ENCODE data around the gene DAB2IP.

DAB2IP gene

DNA sequence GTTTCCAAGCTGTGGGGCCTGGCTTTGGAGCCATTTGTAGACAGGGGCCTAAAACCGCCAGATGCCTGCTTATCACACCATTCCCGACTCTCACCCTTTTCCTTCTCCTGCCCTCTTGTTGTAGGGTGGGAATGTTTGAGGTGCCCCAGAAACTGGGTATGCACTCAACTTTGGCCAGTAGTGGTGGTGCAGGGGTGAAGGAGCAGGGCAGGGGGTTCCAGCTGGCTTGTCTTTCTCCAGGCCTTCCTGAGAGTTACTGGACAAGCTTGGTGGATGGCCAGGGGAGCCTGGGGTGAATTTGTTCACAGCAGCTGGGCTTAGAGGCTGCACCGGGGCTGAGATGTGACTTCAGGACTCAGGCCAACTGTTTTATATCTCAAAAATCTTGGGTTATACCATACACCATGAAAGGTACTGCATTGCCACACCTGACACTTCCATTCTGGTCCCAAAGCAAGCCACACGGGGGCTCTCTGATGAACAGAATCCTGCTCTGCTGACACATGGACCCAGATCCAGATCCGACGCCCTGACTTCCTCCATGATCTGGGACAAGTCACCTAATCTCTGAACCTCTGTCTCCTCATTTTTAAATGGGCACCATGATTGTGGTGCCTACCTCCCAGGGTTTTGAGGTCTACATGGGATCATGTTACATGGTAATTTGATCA lies 62.1 kb downstream of the DAB2IP start:
- no peaks in the 10 kb centered on the region for H3K79me1 ChIP-seq (ENCODE audit: low read length)
- H2AFZ ChIP-seq (ENCODE audit: insufficient read depth, low read length, poor library complexity), result no peak overlapping the region
- H3K18ac ChIP-seq (ENCODE audit: low read length), result no peak overlapping the region
- peaks cover 7 to 14% of the 10 kb centered on the region in 2 experiments for H3K36me3 ChIP-seq (ENCODE audit: control insufficient read depth in 1 of 2, insufficient read depth in 2 of 2, low read length in 2 of 2)
- H2BK12ac ChIP-seq (ENCODE audit: low read length), result no peak overlapping the region
- no peaks in the 10 kb centered on the region for H3K79me2 ChIP-seq (ENCODE audit: control insufficient read depth, insufficient read depth, low read length, poor library complexity)
- H2BK5ac ChIP-seq (ENCODE audit: low read depth, low read length, poor library complexity), result no peak overlapping the region
- no peak overlapping the region for H3K14ac ChIP-seq (ENCODE audit: low read length)
- no peak overlapping the region for H4K8ac ChIP-seq (ENCODE audit: low read depth, low read length)
- H3K9ac ChIP-seq (ENCODE audit: low read length), result no peak overlapping the region
- no peak for DNase-seq
- no peaks in the 10 kb centered on the region for H3K27me3 ChIP-seq (ENCODE audit: insufficient read depth, low read length)
- H4K12ac ChIP-seq (ENCODE audit: low read depth, low read length), result no peak overlapping the region
- no peak overlapping the region for H2AK5ac ChIP-seq (ENCODE audit: low read length)
- H3K4ac ChIP-seq (ENCODE audit: low read depth, low read length), result no peak overlapping the region
- H3K4me2 ChIP-seq (ENCODE audit: low read length), result no peak overlapping the region
- H3K4me3 ChIP-seq (ENCODE audit: low read depth, low read length), result no peak overlapping the region
- no CpG with 5 or more reads among the region's 6 CpGs for WGBS (ENCODE audit: extremely low coverage, insufficient coverage, insufficient read length)
- no peak overlapping the region for H2BK120ac ChIP-seq (ENCODE audit: insufficient read depth, low read length, poor library complexity)
- no peaks in the 10 kb centered on the region for H3K9me3 ChIP-seq (ENCODE audit: insufficient read depth, low read depth, low read length)
- no peak overlapping the region for H4K91ac ChIP-seq (ENCODE audit: low read depth, low read length)
- no peak overlapping the region for H3K23ac ChIP-seq (ENCODE audit: low read length)
- H3K4me1 ChIP-seq (ENCODE audit: control insufficient read depth in 1 of 2, insufficient read depth in 2 of 2, low read length in 2 of 2), result peaks cover 11 to 12% of the 10 kb centered on the region in 2 experiments
- H3K27ac ChIP-seq (ENCODE audit: low read depth, low read length), result no peak overlapping the region

- Histone ChIP-seq H2BK5ac (ENCODE audit: low read depth, low read length, poor library complexity) (no peak overlapping the region), H3K4me3 (ENCODE audit: low read depth, low read length) (no peak overlapping the region), H4K8ac (ENCODE audit: low read depth, low read length) (no peak overlapping the region), H3K79me1 (ENCODE audit: low read length) (no peaks in the 10 kb centered on the region), H3K14ac (ENCODE audit: low read length) (no peak overlapping the region), H3K4me1 (ENCODE audit: control insufficient read depth in 1 of 2, insufficient read depth in 2 of 2, low read length in 2 of 2) (peaks cover 14 to 15% of the 10 kb centered on the region in 2 experiments), H2BK120ac (ENCODE audit: insufficient read depth, low read length, poor library complexity) (no peak overlapping the region), H3K4ac (ENCODE audit: low read depth, low read length) (no peak overlapping the region), H2AK5ac (ENCODE audit: low read length) (no peak overlapping the region), H2BK12ac (ENCODE audit: low read length) (no peak overlapping the region), H4K12ac (ENCODE audit: low read depth, low read length) (no peak overlapping the region), H3K23ac (ENCODE audit: low read length) (no peak overlapping the region), H3K79me2 (ENCODE audit: control insufficient read depth, insufficient read depth, low read length, poor library complexity) (no peaks in the 10 kb centered on the region), H3K27me3 (ENCODE audit: insufficient read depth, low read length) (no peaks in the 10 kb centered on the region), H3K9me3 (ENCODE audit: insufficient read depth, low read depth, low read length) (no peaks in the 10 kb centered on the region), H2AFZ (ENCODE audit: insufficient read depth, low read length, poor library complexity) (no peak overlapping the region), H3K9ac (ENCODE audit: low read length) (no peak overlapping the region), H3K36me3 (ENCODE audit: control insufficient read depth in 1 of 2, insufficient read depth in 2 of 2, low read length in 2 of 2) (peaks cover 7 to 13% of the 10 kb centered on the region in 2 experiments), H3K27ac (ENCODE audit: low read depth, low read length) (no peak overlapping the region), H3K4me2 (ENCODE audit: low read length) (no peak overlapping the region), H3K18ac (ENCODE audit: low read length) (no peak overlapping the region), H4K91ac (ENCODE audit: low read depth, low read length) (no peak overlapping the region)
- no CpG with 5 or more reads among the region's 6 CpGs for WGBS (ENCODE audit: extremely low coverage, insufficient coverage, insufficient read length)
- DNase-seq, result no peak
Observed at GRCh38 chr9:121714075-121714705, 62.8 kb downstream of the DAB2IP start.

- H3K4me3 ChIP-seq (ENCODE audit: low read depth, low read length), result no peak overlapping the region
- WGBS (ENCODE audit: extremely low coverage, insufficient coverage, insufficient read length), result no CpG with 5 or more reads among the region's 5 CpGs
- H2BK120ac ChIP-seq (ENCODE audit: insufficient read depth, low read length, poor library complexity), result no peak overlapping the region
- H3K4ac ChIP-seq (ENCODE audit: low read depth, low read length), result no peak overlapping the region
- H2AK5ac ChIP-seq (ENCODE audit: low read length), result no peak overlapping the region
- H2BK5ac ChIP-seq (ENCODE audit: low read depth, low read length, poor library complexity), result no peak overlapping the region
- H3K27ac ChIP-seq (ENCODE audit: low read depth, low read length), result no peak overlapping the region
- H3K79me1 ChIP-seq (ENCODE audit: low read length), result no peaks in the 10 kb centered on the region
- H3K4me1 ChIP-seq (ENCODE audit: control insufficient read depth in 1 of 2, insufficient read depth in 2 of 2, low read length in 2 of 2), result peaks cover 15 to 16% of the 10 kb centered on the region in 2 experiments
- no peak overlapping the region for H3K18ac ChIP-seq (ENCODE audit: low read length)
- no peak for DNase-seq
- H2BK12ac ChIP-seq (ENCODE audit: low read length), result no peak overlapping the region
- H3K14ac ChIP-seq (ENCODE audit: low read length), result no peak overlapping the region
- H3K27me3 ChIP-seq (ENCODE audit: insufficient read depth, low read length), result no peaks in the 10 kb centered on the region
- no peak overlapping the region for H2AFZ ChIP-seq (ENCODE audit: insufficient read depth, low read length, poor library complexity)
- no peak overlapping the region for H3K4me2 ChIP-seq (ENCODE audit: low read length)
- no peak overlapping the region for H4K12ac ChIP-seq (ENCODE audit: low read depth, low read length)
- H3K9ac ChIP-seq (ENCODE audit: low read length), result no peak overlapping the region
- no peak overlapping the region for H3K23ac ChIP-seq (ENCODE audit: low read length)
- peaks cover 5 to 10% of the 10 kb centered on the region in 2 experiments for H3K36me3 ChIP-seq (ENCODE audit: control insufficient read depth in 1 of 2, insufficient read depth in 2 of 2, low read length in 2 of 2)
- no peak overlapping the region for H4K91ac ChIP-seq (ENCODE audit: low read depth, low read length)
- H3K79me2 ChIP-seq (ENCODE audit: control insufficient read depth, insufficient read depth, low read length, poor library complexity), result no peaks in the 10 kb centered on the region
- no peaks in the 10 kb centered on the region for H3K9me3 ChIP-seq (ENCODE audit: insufficient read depth, low read depth, low read length)
- H4K8ac ChIP-seq (ENCODE audit: low read depth, low read length), result no peak overlapping the region
Observed at GRCh38 chr9:121714873-121715272, 63.4 kb downstream of the DAB2IP start.

DNA sequence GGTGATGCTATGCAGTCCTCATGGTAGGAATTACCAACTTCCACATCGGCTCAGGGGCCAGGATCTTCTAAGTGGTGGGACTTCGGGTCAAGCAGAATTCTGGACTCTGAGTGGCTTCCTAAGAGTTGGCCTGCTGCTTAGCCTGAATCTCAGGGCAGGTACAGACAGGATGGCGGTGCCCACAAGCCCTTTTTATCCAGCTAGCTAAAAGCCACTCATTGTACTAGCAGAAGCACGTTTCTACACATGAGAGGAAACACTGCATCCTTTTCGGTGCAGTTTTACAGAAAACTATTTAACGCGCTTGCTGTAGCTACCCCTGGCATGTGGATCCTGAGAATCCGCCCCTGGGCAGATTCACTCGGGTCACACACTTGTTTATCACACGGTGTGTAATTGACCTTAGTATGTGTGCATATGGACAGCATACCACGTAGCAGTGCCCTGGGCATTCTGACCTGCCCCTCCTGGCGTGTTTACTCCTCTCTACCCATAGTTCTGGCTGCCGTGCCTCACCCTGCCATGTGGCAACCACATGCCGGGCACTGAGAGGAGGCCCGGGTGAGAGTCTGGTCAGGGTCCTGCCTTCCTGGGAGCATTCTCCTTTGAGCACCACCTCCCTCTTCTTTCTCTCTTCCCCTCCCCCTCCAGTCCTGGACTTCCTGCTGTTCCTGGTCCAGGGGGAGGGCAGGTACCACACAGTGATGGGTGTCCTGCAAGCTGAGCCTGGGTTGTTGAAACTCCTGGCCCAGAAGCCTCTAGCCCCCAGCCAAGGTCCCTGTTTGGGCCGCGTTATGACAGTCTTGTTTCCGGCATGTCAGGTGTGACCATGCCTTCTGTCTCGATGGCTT lies 65.9 kb downstream of the DAB2IP start:
- H4K8ac ChIP-seq (ENCODE audit: low read depth, low read length), result no peak overlapping the region
- no peak overlapping the region for H3K18ac ChIP-seq (ENCODE audit: low read length)
- H3K9ac ChIP-seq (ENCODE audit: low read length), result no peak overlapping the region
- H2AK5ac ChIP-seq (ENCODE audit: low read length), result no peak overlapping the region
- peaks cover 18 to 26% of the 10 kb centered on the region in 2 experiments for H3K4me1 ChIP-seq (ENCODE audit: control insufficient read depth in 1 of 2, insufficient read depth in 2 of 2, low read length in 2 of 2)
- H3K4me3 ChIP-seq (ENCODE audit: low read depth, low read length), result no peak overlapping the region
- WGBS (ENCODE audit: extremely low coverage, insufficient coverage, insufficient read length), result no CpG with 5 or more reads among the region's 19 CpGs
- H3K23ac ChIP-seq (ENCODE audit: low read length), result no peak overlapping the region
- H2BK120ac ChIP-seq (ENCODE audit: insufficient read depth, low read length, poor library complexity), result no peak overlapping the region
- no peak overlapping the region for H2AFZ ChIP-seq (ENCODE audit: insufficient read depth, low read length, poor library complexity)
- no peaks in the 10 kb centered on the region for H3K79me2 ChIP-seq (ENCODE audit: control insufficient read depth, insufficient read depth, low read length, poor library complexity)
- no peak overlapping the region for H3K4ac ChIP-seq (ENCODE audit: low read depth, low read length)
- no peak overlapping the region for H3K14ac ChIP-seq (ENCODE audit: low read length)
- no peak overlapping the region for H2BK5ac ChIP-seq (ENCODE audit: low read depth, low read length, poor library complexity)
- no peak overlapping the region for H4K12ac ChIP-seq (ENCODE audit: low read depth, low read length)
- H3K36me3 ChIP-seq (ENCODE audit: control insufficient read depth in 1 of 2, insufficient read depth in 2 of 2, low read length in 2 of 2), result peaks cover 0 to 4% of the 10 kb centered on the region in 2 experiments
- peak; percentile 86 to 91 for DNase-seq
- no peak overlapping the region for H2BK12ac ChIP-seq (ENCODE audit: low read length)
- peaks cover 1% of the 10 kb centered on the region for H3K9me3 ChIP-seq (ENCODE audit: insufficient read depth, low read depth, low read length)
- H3K4me2 ChIP-seq (ENCODE audit: low read length), result no peak overlapping the region
- H3K79me1 ChIP-seq (ENCODE audit: low read length), result no peaks in the 10 kb centered on the region
- no peak overlapping the region for H3K27ac ChIP-seq (ENCODE audit: low read depth, low read length)
- H4K91ac ChIP-seq (ENCODE audit: low read depth, low read length), result no peak overlapping the region
- no peaks in the 10 kb centered on the region for H3K27me3 ChIP-seq (ENCODE audit: insufficient read depth, low read length)

All from trophoblast cell (in vitro differentiated cells and primary cell).